Activated naive CD4-positive, alpha-beta T cell treated with anti-CD3 and anti-CD28 coated beads, Interleukin-2, amount 10 ng/mL, durations not matched to agents 7 days and 5 days (primary cell): ENCODE results near the gene MED15.
A peak's percentile ranks its signal among the peaks of the same experiment; 100 is the strongest.

Source experiments
- CTCF ChIA-PET: fragments of 350-600 bp; sonication (Branson Sonifier 250); formaldehyde crosslinking; loops from one replicate; lab custom pipeline; 2021; ENCODE audit warnings: antibody characterized with exemption; lab: Charles Lee
- DNase-seq: peaks from one replicate; pipeline ENCODE4 v3.0.0-alpha.2; 2020
- H3K27ac Mint-ChIP-seq: one replicate; pipeline ENCODE4 v1.8.0; 2021; ENCODE audit warnings: mild to moderate bottlenecking, moderate library complexity, mixed read lengths
- H3K27me3 Mint-ChIP-seq: one replicate; pipeline ENCODE4 v1.8.0; 2021; ENCODE audit warnings: mild to moderate bottlenecking, mixed read lengths
- H3K36me3 Mint-ChIP-seq: one replicate; pipeline ENCODE4 v1.8.0; 2021; ENCODE audit warnings: mixed read lengths
- H3K4me1 Mint-ChIP-seq: one replicate; pipeline ENCODE4 v1.8.0; 2021; ENCODE audit warnings: mixed read lengths
- H3K4me3 Mint-ChIP-seq: one replicate; pipeline ENCODE4 v1.8.0; 2021; ENCODE audit warnings: mild to moderate bottlenecking, moderate library complexity, mixed read lengths
- H3K9me3 Mint-ChIP-seq: one replicate; pipeline ENCODE4 v1.8.0; 2021; ENCODE audit warnings: mixed read lengths

The MED15 gene

GRCh38 chr22:20581503-20582170, 74.2 kb downstream of the MED15 start:
- Mint-ChIP-seq H3K4me3 (no peak overlapping the region), H3K27me3 (no peaks in the 10 kb centered on the region), H3K36me3 (peaks cover 42% of the 10 kb centered on the region), H3K9me3 (no peaks in the 10 kb centered on the region), H3K4me1 (peaks cover 7% of the 10 kb centered on the region), H3K27ac (no peak overlapping the region)
- CTCF ChIA-PET, result no interaction called here
- no peak for DNase-seq

- Mint-ChIP-seq H3K4me1 (peaks cover 7% of the 10 kb centered on the region), H3K36me3 (peaks cover 44% of the 10 kb centered on the region), H3K9me3 (no peaks in the 10 kb centered on the region), H3K4me3 (no peak overlapping the region), H3K27me3 (no peaks in the 10 kb centered on the region), H3K27ac (no peak overlapping the region)
- DNase-seq, result no peak
- CTCF ChIA-PET, result no interaction called here
Measured at GRCh38 chr22:20582171-20582511, 74.7 kb downstream of the MED15 start.

DNA sequence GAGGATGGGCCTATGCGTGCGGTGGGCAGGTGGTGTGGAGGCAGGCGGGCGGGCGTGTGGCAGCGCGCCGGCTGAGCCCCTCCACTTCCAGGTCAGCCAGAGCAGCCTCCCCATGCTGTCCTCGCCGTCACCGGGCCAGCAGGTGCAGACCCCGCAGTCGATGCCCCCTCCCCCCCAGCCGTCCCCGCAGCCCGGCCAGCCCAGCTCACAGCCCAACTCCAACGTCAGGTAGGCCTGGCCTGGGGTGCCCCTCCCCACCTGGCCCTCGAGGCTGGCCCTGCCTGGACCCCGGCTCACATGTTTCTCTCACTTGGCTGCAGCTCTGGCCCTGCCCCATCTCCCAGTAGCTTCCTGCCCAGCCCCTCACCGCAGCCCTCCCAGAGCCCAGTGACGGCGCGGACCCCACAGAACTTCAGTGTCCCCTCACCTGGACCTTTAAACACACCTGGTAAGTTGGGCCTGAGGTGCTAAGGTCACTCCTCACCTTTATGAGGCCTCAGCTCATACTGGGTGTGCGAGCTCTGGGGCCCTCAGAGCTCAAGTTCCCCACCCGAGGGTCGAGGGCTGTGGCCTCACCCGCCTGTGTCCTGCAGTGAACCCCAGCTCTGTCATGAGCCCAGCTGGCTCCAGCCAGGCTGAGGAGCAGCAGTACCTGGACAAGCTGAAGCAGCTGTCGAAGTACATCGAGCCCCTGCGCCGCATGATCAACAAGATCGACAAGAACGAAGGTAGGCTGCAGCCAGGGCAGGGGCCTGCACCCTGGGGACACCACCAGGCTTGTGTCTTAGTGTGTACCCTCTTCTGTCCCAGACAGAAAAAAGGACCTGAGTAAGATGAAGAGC, 75.3 kb downstream of the MED15 start:
- CTCF ChIA-PET, result interaction anchor here (0.8 to 1.3 kb wide), 4 partner anchors 11 to 165 kb away, joined by 3 to 5 read pairs (median 4); no protein-coding TSS in a partner anchor
- Mint-ChIP-seq H3K27ac (no peak overlapping the region), H3K27me3 (no peaks in the 10 kb centered on the region), H3K4me3 (no peak overlapping the region), H3K4me1 (peaks cover 3% of the 10 kb centered on the region), H3K9me3 (no peaks in the 10 kb centered on the region), H3K36me3 (peaks cover 40% of the 10 kb centered on the region)
- no peak for DNase-seq

DNA sequence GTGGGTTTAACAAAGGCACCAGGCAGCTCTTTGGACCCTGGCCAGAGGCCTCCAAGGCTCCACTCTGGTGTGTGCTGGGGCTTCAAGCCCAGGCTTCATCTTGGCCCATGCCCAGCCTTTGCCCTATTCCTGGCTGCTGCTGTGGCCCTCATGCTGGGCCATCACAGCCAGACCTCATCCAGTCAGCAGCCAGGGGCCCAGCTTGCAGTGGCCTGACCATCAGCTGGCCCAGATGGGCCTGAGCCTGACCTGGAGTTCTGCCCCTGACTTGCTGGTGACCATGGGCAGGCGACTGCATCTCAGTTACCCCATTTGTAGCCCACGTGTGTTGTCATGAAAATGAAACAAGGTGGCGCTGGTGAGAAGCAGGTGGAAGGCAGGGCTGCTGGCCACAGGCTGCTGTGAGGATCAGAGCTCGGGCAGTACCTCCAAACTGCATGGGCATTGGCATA, 76.1 kb downstream of the MED15 start:
- Mint-ChIP-seq H3K4me1 (peaks cover 3% of the 10 kb centered on the region), H3K9me3 (no peaks in the 10 kb centered on the region), H3K36me3 (peaks cover 35% of the 10 kb centered on the region), H3K27me3 (no peaks in the 10 kb centered on the region), H3K4me3 (no peak overlapping the region), H3K27ac (no peak overlapping the region)
- no peak for DNase-seq
- CTCF ChIA-PET, result interaction anchor here (0.8 to 1.3 kb wide), 4 partner anchors 12 to 166 kb away, joined by 3 to 5 read pairs (median 4); no protein-coding TSS in a partner anchor

GRCh38 chr22:20584029-20584871, 76.8 kb downstream of the MED15 start:
- no peak for DNase-seq
- H3K36me3 Mint-ChIP-seq, result peaks cover 28% of the 10 kb centered on the region

DNA sequence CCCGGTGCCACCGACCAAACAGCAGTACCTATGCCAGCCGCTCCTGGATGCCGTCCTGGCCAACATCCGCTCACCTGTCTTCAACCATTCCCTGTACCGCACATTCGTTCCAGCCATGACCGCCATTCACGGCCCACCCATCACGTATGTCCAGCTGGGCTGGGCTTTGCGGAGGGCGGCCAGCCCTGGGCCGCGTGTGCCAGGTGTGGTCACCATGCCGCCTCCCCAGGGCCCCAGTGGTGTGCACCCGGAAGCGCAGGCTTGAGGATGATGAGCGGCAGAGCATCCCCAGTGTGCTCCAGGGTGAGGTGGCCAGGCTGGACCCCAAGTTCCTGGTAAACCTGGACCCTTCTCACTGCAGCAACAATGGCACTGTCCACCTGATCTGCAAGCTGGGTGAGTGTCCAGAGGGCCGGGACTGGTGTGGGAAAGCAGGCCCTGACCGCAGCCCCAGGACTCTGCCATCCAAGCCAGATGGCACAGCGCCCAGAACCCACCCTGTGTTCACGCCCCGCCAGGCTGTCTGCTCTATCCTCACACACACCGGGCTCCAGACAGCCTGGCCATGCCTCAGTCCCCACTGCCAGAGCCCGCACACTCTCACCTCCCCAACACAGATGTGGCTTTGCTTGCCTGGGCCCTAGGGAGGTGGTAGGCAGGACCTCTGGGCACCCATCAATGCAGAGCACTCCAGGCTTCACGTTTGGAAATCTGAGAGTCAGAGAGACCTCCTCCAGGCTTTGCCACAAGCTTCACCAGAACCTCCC, 77.6 kb downstream of the MED15 start:
- Mint-ChIP-seq H3K27ac (no peak overlapping the region), H3K36me3 (peaks cover 28% of the 10 kb centered on the region), H3K9me3 (no peaks in the 10 kb centered on the region), H3K4me1 (peaks cover 3% of the 10 kb centered on the region), H3K4me3 (no peak overlapping the region), H3K27me3 (no peaks in the 10 kb centered on the region)
- DNase-seq, result no peak
- CTCF ChIA-PET, result interaction anchor here (1.5 kb wide), 1 partner anchor 21 kb away, joined by 3 read pairs; no protein-coding TSS in a partner anchor

More at GRCh38 chr22:20584029-20584871, 76.8 kb downstream of the MED15 start:
- Mint-ChIP-seq H3K27me3 (no peaks in the 10 kb centered on the region), H3K9me3 (no peaks in the 10 kb centered on the region), H3K4me1 (peaks cover 3% of the 10 kb centered on the region), H3K27ac (peak overlapping the region; percentile 42), H3K4me3 (no peak overlapping the region)
- CTCF ChIA-PET, result interaction anchor here (1.0 to 1.2 kb wide), 2 partner anchors 20 to 158 kb away, joined by 3 to 5 read pairs; no protein-coding TSS in a partner anchor

DNA sequence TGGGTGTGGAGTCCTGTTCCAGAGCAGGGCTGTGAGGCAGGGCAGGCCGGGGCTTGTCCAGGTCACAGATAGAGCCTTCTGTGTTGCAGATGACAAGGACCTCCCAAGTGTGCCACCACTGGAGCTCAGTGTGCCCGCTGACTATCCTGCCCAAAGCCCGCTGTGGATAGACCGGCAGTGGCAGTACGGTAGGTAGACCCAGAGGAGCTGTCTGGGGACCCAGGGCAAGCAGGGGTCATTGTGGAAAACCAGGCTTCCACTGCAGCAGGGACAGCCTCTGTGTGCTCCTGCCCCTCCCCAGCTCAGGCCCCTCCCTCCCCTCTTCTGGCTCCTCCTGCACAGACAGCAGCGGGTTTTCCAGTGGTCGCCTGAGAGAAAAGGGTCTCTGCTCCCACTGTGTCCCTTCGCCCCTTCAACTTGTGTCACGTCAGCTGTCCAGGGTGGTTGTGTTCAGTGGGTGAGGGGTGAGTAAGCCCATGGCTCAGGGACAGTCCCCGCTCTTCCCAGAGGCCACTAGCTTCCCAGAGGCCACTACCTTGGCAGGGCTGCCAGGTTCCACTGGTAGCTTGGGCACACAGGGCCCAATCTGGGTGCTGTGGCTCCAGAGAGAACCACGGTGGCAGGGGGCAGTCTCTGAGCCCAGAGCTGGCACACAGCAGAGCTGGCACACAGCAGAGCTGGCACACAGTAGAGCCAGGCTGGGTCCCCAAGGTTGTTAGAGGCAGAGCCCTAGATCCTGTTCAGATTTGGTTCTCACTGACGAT, 78.4 kb downstream of the MED15 start:
- no peaks in the 10 kb centered on the region for H3K9me3 Mint-ChIP-seq
- H3K4me3 Mint-ChIP-seq, result no peak overlapping the region
- CTCF ChIA-PET, result interaction anchor here (1.5 kb wide), 1 partner anchor 22 kb away, joined by 3 read pairs; no protein-coding TSS in a partner anchor
- H3K36me3 Mint-ChIP-seq, result peaks cover 20% of the 10 kb centered on the region
- H3K27ac Mint-ChIP-seq, result no peak overlapping the region
- no peaks in the 10 kb centered on the region for H3K4me1 Mint-ChIP-seq
- no peak for DNase-seq
- H3K27me3 Mint-ChIP-seq, result peaks cover under 1% of the 10 kb centered on the region

GRCh38 chr22:20586403-20586745, 79.0 kb downstream of the MED15 start:
- Mint-ChIP-seq H3K9me3 (no peaks in the 10 kb centered on the region), H3K36me3 (peaks cover 20% of the 10 kb centered on the region), H3K27ac (no peak overlapping the region), H3K4me3 (no peak overlapping the region), H3K27me3 (peaks cover 5% of the 10 kb centered on the region), H3K4me1 (no peaks in the 10 kb centered on the region)
- no peak for DNase-seq
- CTCF ChIA-PET, result interaction anchor here (1.5 kb wide), 1 partner anchor 22 kb away, joined by 3 read pairs; no protein-coding TSS in a partner anchor

GRCh38 chr22:20587206-20587958, 80.0 kb downstream of the MED15 start:
- Mint-ChIP-seq H3K4me1 (no peaks in the 10 kb centered on the region), H3K36me3 (peaks cover 19% of the 10 kb centered on the region), H3K27ac (no peak overlapping the region), H3K4me3 (no peak overlapping the region), H3K27me3 (peaks cover 5% of the 10 kb centered on the region), H3K9me3 (no peaks in the 10 kb centered on the region)
- no peak for DNase-seq
- CTCF ChIA-PET, result no interaction called here

GRCh38 chr22:20588092-20588842, 80.9 kb downstream of the MED15 start:
- Mint-ChIP-seq H3K9me3 (no peaks in the 10 kb centered on the region), H3K4me1 (no peaks in the 10 kb centered on the region), H3K27me3 (peaks cover 10% of the 10 kb centered on the region), H3K4me3 (no peak overlapping the region), H3K36me3 (peaks cover 15% of the 10 kb centered on the region), H3K27ac (no peak overlapping the region)
- CTCF ChIA-PET, result no interaction called here
- DNase-seq, result no peak

GRCh38 chr22:20588843-20589581, 81.6 kb downstream of the MED15 start:
- CTCF ChIA-PET, result no interaction called here
- H3K27ac Mint-ChIP-seq, result peak overlapping the region; percentile 24

More at GRCh38 chr22:20588843-20589581, 81.6 kb downstream of the MED15 start:
- Mint-ChIP-seq H3K36me3 (peaks cover 11% of the 10 kb centered on the region), H3K27me3 (peaks cover 16% of the 10 kb centered on the region), H3K9me3 (no peaks in the 10 kb centered on the region), H3K4me3 (no peak overlapping the region), H3K4me1 (no peaks in the 10 kb centered on the region)
- DNase-seq, result no peak
